ENCODE data around the gene TRPC5OS.

Gene TRPC5OS

DNA sequence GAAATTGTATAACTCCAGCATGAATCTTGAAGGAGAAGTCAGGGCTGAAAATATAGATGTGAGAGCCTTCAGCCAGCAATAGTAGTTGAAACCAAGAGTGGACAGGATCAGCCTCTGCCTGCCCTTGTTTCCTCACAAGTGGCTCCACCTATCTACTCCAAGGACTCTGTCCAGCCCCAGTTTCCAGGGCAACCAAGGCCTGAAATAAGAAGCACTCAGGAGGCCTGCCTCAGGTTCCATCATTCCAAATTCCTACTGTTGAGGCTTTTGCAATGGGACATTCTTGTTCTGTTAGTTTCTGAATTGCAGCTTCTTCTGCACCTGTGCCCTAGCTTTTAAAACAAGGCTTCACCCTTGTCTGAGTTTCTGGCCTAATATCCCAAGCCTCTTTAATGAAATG, 41.6 kb downstream of the TRPC5OS start:
- no peaks in the 10 kb centered on the region for H3K9me3 ChIP-seq (ENCODE audit: control insufficient read depth, insufficient read depth, low read length)
- peaks cover 8% of the 10 kb centered on the region for H3K4me1 ChIP-seq (ENCODE audit: control insufficient read depth, insufficient read depth, low read length)
- H3K36me3 ChIP-seq (ENCODE audit: control insufficient read depth, insufficient read depth, low read length), result no peaks in the 10 kb centered on the region
- no peak overlapping the region for H3K4me3 ChIP-seq (ENCODE audit: low read depth, low read length)
- H3K27me3 ChIP-seq (ENCODE audit: control insufficient read depth, insufficient read depth, low read length), result no peaks in the 10 kb centered on the region
- H3K9ac ChIP-seq (ENCODE audit: low read depth, low read length), result no peak overlapping the region

DNA sequence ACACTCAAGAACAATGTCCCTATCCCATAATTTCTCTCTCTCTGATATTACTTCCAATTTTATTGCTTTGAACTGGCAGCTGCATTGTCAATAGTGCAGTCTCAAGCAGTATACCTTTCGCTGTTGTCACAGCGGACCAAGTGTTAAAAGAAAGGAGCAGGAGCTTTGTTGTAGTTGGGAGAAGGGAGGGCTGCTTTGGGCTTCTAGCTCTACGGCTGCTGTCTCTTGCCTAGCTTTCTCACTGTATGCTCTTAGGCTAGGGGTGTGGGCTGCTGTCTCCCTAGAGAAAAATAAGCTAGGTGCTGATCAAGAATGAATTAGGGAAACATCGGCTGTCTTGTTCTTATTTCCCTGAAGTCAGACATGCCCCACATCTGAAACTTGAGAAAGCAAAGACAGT, 52.5 kb downstream of the TRPC5OS start:
- Histone ChIP-seq H3K9me3 (ENCODE audit: control insufficient read depth, insufficient read depth, low read length) (no peaks in the 10 kb centered on the region), H3K36me3 (ENCODE audit: control insufficient read depth, insufficient read depth, low read length) (no peaks in the 10 kb centered on the region), H3K4me1 (ENCODE audit: control insufficient read depth, insufficient read depth, low read length) (no peaks in the 10 kb centered on the region), H3K27me3 (ENCODE audit: control insufficient read depth, insufficient read depth, low read length) (no peaks in the 10 kb centered on the region), H3K9ac (ENCODE audit: low read depth, low read length) (no peak overlapping the region), H3K4me3 (ENCODE audit: low read depth, low read length) (no peak overlapping the region)

Data from iPS-15b (cell line).